IMR-90 (cell line): ENCODE results near the gene S100A2. TPM values are rescaled to one million over a fixed set of nuclear protein-coding genes. Genes with fewer than 3 reads are reported as not detected.
"Not testable (repeated sequence)": the region's sequence is repeated elsewhere in the genome, so short reads cannot be mapped to it uniquely, and the experiment has no call there.

Source experiments
- ATAC-seq: fragments of 200-7000 bp; cut with Tn5 transposase; 2 replicates; pipeline ENCODE4 v1.9.1; 2020; ENCODE audit warnings: low read depth, mild to moderate bottlenecking, moderate library complexity
- BruUV-seq: library from RNA; stranded (reverse); fragments of 400-500 nt; replicated peaks from 2 replicates; lab custom pipeline; 2021; lab: Mats Ljungman, UMichigan
- CTCF ChIA-PET: fragments of 300-600 bp; formaldehyde crosslinking; extraction: SDS; loops from one replicate; lab custom pipeline; 2021; ENCODE audit warnings: antibody characterized with exemption; lab: Yijun Ruan, JAX
- POLR2A ChIA-PET: fragments of 300-600 bp; sonication (Branson Sonifier 250); formaldehyde crosslinking; loops from one replicate; lab custom pipeline; 2022; ENCODE audit warnings: antibody characterized with exemption; ENCODE audit not compliant: unreplicated experiment; lab: Charles Lee
- DNase-seq: peaks from one replicate; pipeline ENCODE4 v3.0.0; 2013
- H2AFZ ChIP-seq: replicated peaks from 2 replicates; pipeline ENCODE3; 2013; ENCODE audit warnings: low read length, mild to moderate bottlenecking; ENCODE audit not compliant: poor library complexity
- H2AK5ac ChIP-seq: 2 replicates; pipeline ENCODE4 v1.6.1; 2013; ENCODE audit warnings: low read depth, low read length, inconsistent platforms
- H2AK9ac ChIP-seq: replicated peaks from 2 replicates; pipeline ENCODE3; 2013; ENCODE audit warnings: mild to moderate bottlenecking, low read depth, low read length, moderate library complexity; ENCODE audit not compliant: poor library complexity
- H2BK120ac ChIP-seq: 2 replicates; pipeline ENCODE4 v1.6.1; 2013; ENCODE audit warnings: low read depth, low read length, inconsistent platforms
- H2BK15ac ChIP-seq: 3 replicates; pipeline ENCODE4 v1.6.1; 2013; ENCODE audit warnings: low read depth, low read length, inconsistent platforms
- H2BK20ac ChIP-seq: 2 replicates; pipeline ENCODE4 v1.6.1; 2013; ENCODE audit warnings: low read depth, mild to moderate bottlenecking, inconsistent platforms, low read length, moderate library complexity
- H2BK5ac ChIP-seq: 2 replicates; pipeline ENCODE4 v1.6.1; 2013; ENCODE audit warnings: mild to moderate bottlenecking, low read depth, low read length, inconsistent platforms; ENCODE audit not compliant: poor library complexity, severe bottlenecking
- H3K14ac ChIP-seq: replicated peaks from 2 replicates; pipeline ENCODE4 v1.6.1; 2013; ENCODE audit warnings: low read depth, low read length, inconsistent platforms
- H3K18ac ChIP-seq: 2 replicates; pipeline ENCODE4 v1.6.1; 2013; ENCODE audit warnings: low read depth, low read length, control low read depth
- H3K23ac ChIP-seq: 2 replicates; pipeline ENCODE4 v1.6.1; 2013; ENCODE audit warnings: low read depth, low read length, inconsistent platforms
- H3K27ac ChIP-seq: 2 replicates; pipeline ENCODE4 v1.5.1; 2013; ENCODE audit warnings: mild to moderate bottlenecking, control low read depth, low read length; ENCODE audit not compliant: insufficient read depth
- H3K27me3 ChIP-seq: 2 replicates; pipeline ENCODE4 v1.6.1; 2013; ENCODE audit warnings: low read length; ENCODE audit not compliant: control insufficient read depth, insufficient read depth
- H3K36me3 ChIP-seq: 2 replicates; pipeline ENCODE4 v1.6.1; 2013; ENCODE audit warnings: low read length, mixed read lengths; ENCODE audit not compliant: control insufficient read depth, insufficient read depth
- H3K4ac ChIP-seq: 2 replicates; pipeline ENCODE4 v1.6.1; 2013; ENCODE audit warnings: low read depth, low read length, inconsistent platforms
- H3K4me1 ChIP-seq: 2 replicates; pipeline ENCODE4 v1.6.1; 2013; ENCODE audit warnings: low read length, mixed read lengths; ENCODE audit not compliant: control insufficient read depth, insufficient read depth
- H3K4me2 ChIP-seq: 2 replicates; pipeline ENCODE4 v1.6.1; 2013; ENCODE audit warnings: low read depth, mild to moderate bottlenecking, control low read depth, low read length, moderate library complexity
- H3K4me3 ChIP-seq: 2 replicates; pipeline ENCODE4 v1.5.1; 2013; ENCODE audit warnings: low read depth, mild to moderate bottlenecking, control low read depth, low read length, moderate library complexity; ENCODE audit not compliant: insufficient read depth
- H3K56ac ChIP-seq: 2 replicates; pipeline ENCODE4 v1.6.1; 2013; ENCODE audit warnings: low read length, inconsistent platforms; ENCODE audit not compliant: insufficient read depth; ENCODE audit errors: extremely low read depth
- H3K79me1 ChIP-seq, 2 experiments: 2 replicates each; pipeline ENCODE4 v1.6.1; 2013; ENCODE audit warnings: low read length in 2 of 2, inconsistent platforms in 1 of 2, low read depth in 1 of 2
- H3K9ac ChIP-seq: 2 replicates; pipeline ENCODE4 v1.6.1; 2013; ENCODE audit warnings: low read depth, low read length, control low read depth
- H3K9me1 ChIP-seq: 2 replicates; pipeline ENCODE4 v1.6.1; 2013; ENCODE audit warnings: low read length, inconsistent platforms; ENCODE audit not compliant: insufficient read depth
- H3K9me3 ChIP-seq: 2 replicates; pipeline ENCODE4 v1.6.1; 2013; ENCODE audit warnings: low read length; ENCODE audit not compliant: control insufficient read depth, insufficient read depth
- H4K20me1 ChIP-seq: 2 replicates; pipeline ENCODE4 v1.6.1; 2013; ENCODE audit warnings: low read length, inconsistent platforms; ENCODE audit not compliant: insufficient read depth
- H4K5ac ChIP-seq: 2 replicates; pipeline ENCODE4 v1.6.1; 2013; ENCODE audit warnings: mild to moderate bottlenecking, low read depth, low read length, control low read depth
- H4K8ac ChIP-seq, 2 experiments: 2 replicates each; pipeline ENCODE4 v1.6.1; 2013; ENCODE audit warnings: low read depth in 2 of 2, low read length in 2 of 2, control low read depth in 1 of 2, inconsistent platforms in 1 of 2
- H4K91ac ChIP-seq: 2 replicates; pipeline ENCODE4 v1.6.1; 2013; ENCODE audit warnings: low read depth, low read length, inconsistent platforms; ENCODE audit not compliant: insufficient read depth
- WGBS, 2 experiments: methylation state at CpG; one replicate each; pipeline versions ENCODE4 v1.1.5 to v1.1.7; 2013; ENCODE audit warnings: missing lambda C conversion rate in 2 of 2; ENCODE audit not compliant: insufficient read length in 1 of 2; ENCODE audit errors: extremely low coverage in 2 of 2; 5-methylcytosine and 5-hydroxymethylcytosine counted together
- dilution Hi-C: fragments of 300-500 bp; cut with HindIII; formaldehyde crosslinking; loops from one replicate; pipeline ENCODE4 v1.14.3; 2018; ENCODE audit warnings: low sequenced_read_pairs; ENCODE audit not compliant: unreplicated experiment
- in situ Hi-C: fragments of 300-500 bp; cut with MboI; formaldehyde crosslinking; loops from 3 replicates; pipeline ENCODE4 v1.14.3; 2019; ENCODE audit warnings: low sequenced_read_pairs, inconsistent platforms, mixed read lengths
- intact Hi-C: fragments of 100-400 bp; cut with micrococcal nuclease; formaldehyde crosslinking; loops from 2 replicates; pipeline ENCODE4 v1.10.0; 2022
- polyA plus RNA-seq, 3 experiments: library from polyadenylated mRNA; depleted of rRNA; stranded (reverse); fragments of >200 nt; gene quantifications; 2 replicates each; pipeline ENCODE4 v1.2.3, GENCODE V29; 2012; ENCODE audit warnings: low replicate concordance in 1 of 3
- total RNA-seq: library from RNA; depleted of rRNA; stranded (reverse); fragments of >200 nt; gene quantifications from 2 replicates; pipeline ENCODE4 v1.2.3, GENCODE V29; 2012

S100A2 gene
- total and polyA plus RNA-seq, 2 of the 4 experiments (the other 2 are of a cell fraction): 3.6 to 7.9 TPM

- H3K9me3 ChIP-seq, H2AK9ac ChIP-seq, dilution Hi-C loops, H2AFZ ChIP-seq, H3K4me3 ChIP-seq, H2BK20ac ChIP-seq, H4K20me1 ChIP-seq, DNase-seq, H2AK5ac ChIP-seq, H3K9ac ChIP-seq, H4K5ac ChIP-seq, H3K4ac ChIP-seq, CTCF ChIA-PET, H3K23ac ChIP-seq, H3K27ac ChIP-seq, H4K8ac ChIP-seq, H3K56ac ChIP-seq, H4K91ac ChIP-seq, H3K14ac ChIP-seq, H3K36me3 ChIP-seq, H2BK15ac ChIP-seq, H3K27me3 ChIP-seq, intact Hi-C loops, H3K4me2 ChIP-seq, BruUV-seq, H2BK5ac ChIP-seq, POLR2A ChIA-PET, H3K18ac ChIP-seq, ATAC-seq, H2BK120ac ChIP-seq: not testable (repeated sequence)
- peaks cover 17% of the 10 kb centered on the region for H3K4me1 ChIP-seq
- H3K9me1 ChIP-seq: peaks cover 15% of the 10 kb centered on the region
- in situ Hi-C loops: loop anchor here (10.0 kb wide), 1 partner anchor 47 kb away; no protein-coding TSS in a partner anchor
- H3K79me1 ChIP-seq: peaks cover 4 to 30% of the 10 kb centered on the region in 2 experiments; a peak in 3 of 4 replicates
- WGBS, 2 experiments: no CpG with 5 or more reads among the region's 3 CpGs
Measured at GRCh38 chr1:153562021-153562420, 3.6 kb downstream of the S100A2 start.
